C4-2B (cell line): ENCODE data around the gene AIRE.

Experiments
- CTCF ChIP-seq: fragments of 450-650 bp; conservative IDR thresholded peaks from 2 replicates; pipeline ENCODE4 v1.5.1; 2017; ENCODE audit warnings: mild to moderate bottlenecking
- ZFX ChIP-seq: fragments of 450-650 bp; IDR thresholded peaks from 2 replicates; pipeline ENCODE4 v1.6.1; 2017

- TF ChIP-seq CTCF (no peak), ZFX (no peak)
Observed at GRCh38 chr21:44267655-44268142, 18.0 kb upstream of the AIRE start.
